ENCODE results near the gene ZNF618.
"Not testable (repeated sequence)": the region's sequence is repeated elsewhere in the genome, so short reads cannot be mapped to it uniquely, and the experiment has no call there.

ZNF618 gene

DNA sequence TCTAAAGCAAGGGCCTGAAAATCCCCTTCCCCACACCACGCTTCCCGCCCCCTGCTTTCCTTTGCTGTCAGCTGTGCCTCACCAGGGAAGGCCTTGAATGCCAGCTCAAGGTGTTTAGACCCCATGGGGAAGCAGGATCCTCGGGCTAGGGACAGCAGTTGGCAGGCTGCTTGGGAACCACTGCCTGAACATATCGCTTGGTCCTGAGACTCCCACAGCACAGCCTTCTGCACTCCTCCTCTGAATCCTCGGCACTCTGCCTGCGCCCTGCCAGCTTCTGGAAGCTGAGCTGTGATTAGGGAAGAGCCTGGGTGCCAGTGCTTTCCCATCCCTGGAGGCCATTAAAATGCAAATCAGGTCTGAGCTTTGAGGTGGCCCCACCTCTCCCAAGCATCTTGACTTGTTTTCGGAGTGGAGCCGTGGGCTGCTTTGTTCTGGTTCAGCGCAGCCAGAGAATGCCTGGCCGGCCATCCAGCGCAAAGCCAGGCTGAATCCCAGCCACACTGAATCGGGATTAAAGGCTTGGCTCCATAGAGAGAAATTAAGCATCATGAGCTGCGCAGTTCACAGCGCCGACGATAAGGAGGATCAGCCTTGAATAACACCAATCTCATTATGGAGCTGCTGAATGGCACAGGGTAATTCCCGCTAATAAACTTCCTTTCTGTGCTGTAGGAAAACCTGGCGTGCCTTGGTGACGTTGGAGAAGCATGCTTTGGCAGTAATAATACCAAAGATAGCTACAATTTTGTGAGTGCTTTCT is 162.0 kb downstream of the ZNF618 start:
- TF ChIP-seq, protein P1, sequence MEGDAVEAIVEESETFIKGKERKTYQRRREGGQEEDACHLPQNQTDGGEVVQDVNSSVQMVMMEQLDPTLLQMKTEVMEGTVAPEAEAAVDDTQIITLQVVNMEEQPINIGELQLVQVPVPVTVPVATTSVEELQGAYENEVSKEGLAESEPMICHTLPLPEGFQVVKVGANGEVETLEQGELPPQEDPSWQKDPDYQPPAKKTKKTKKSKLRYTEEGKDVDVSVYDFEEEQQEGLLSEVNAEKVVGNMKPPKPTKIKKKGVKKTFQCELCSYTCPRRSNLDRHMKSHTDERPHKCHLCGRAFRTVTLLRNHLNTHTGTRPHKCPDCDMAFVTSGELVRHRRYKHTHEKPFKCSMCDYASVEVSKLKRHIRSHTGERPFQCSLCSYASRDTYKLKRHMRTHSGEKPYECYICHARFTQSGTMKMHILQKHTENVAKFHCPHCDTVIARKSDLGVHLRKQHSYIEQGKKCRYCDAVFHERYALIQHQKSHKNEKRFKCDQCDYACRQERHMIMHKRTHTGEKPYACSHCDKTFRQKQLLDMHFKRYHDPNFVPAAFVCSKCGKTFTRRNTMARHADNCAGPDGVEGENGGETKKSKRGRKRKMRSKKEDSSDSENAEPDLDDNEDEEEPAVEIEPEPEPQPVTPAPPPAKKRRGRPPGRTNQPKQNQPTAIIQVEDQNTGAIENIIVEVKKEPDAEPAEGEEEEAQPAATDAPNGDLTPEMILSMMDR (IDR thresholded peaks at IDR 0.05; ENCODE audit: low read depth, low read length, missing control alignments) = no peak
- DNase-seq (ENCODE audit: low read depth) = no peak
- H3K4me3 ChIP-seq (ENCODE audit: low read depth, low read length) = no peak overlapping the region

DNA sequence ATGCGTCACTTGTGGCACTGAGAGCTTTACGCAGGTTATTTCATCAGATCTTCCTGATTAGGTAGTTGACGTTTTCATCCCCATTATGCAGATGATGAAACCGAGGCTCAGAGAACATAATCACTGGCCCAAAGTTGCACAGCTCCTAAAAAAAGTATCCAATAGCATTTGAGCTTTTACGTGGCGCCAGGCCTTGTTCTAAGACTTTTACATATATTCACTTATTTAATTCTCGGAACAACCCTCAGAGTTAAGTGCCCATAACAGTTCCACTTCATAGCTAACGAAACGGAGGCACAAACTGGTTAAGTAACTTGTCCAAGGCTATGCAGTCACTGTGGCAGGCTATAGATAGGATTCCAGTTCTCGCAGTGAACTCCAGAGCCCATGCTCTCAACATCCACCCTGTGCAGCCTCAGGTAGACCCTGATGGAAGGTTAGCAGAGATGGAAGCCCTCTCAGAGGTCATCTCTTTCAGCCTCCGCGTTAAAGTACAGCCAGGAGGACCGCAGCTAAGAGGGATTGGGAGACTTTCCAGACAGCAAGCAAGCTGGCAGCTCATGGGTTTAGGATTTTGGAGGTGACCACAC is 162.7 kb downstream of the ZNF618 start:
- H3K4me3 ChIP-seq (ENCODE audit: low read depth, low read length) = no peak overlapping the region
- TF ChIP-seq, protein P1 (IDR thresholded peaks at IDR 0.05; ENCODE audit: low read depth, low read length, missing control alignments) = no peak
- no peak for DNase-seq (ENCODE audit: low read depth)

DNA sequence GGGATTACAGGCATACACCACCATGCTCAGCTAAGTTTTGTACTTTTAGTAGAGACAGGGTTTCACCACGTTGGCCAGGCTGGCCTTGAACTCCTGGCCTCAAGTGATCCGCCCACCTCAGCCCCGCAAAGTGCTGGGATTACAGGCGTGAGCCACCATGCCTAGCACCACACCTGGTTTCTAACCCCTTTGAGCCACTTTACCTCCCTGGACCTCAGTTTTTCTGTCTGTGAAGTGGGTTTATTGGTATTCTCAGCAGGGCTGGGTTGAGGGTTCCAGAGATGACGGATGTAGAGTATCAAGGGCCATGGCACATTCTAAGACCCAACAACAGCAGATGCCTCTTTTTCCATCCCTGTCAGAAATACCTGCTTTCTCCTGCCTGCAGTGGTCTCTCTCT is 163.4 kb downstream of the ZNF618 start:
- no peak overlapping the region for H3K4me3 ChIP-seq (ENCODE audit: low read depth, low read length)
- DNase-seq (ENCODE audit: low read depth) = no peak
- TF ChIP-seq, protein P1 (IDR thresholded peaks at IDR 0.05; ENCODE audit: low read depth, low read length, missing control alignments) = no peak

DNA sequence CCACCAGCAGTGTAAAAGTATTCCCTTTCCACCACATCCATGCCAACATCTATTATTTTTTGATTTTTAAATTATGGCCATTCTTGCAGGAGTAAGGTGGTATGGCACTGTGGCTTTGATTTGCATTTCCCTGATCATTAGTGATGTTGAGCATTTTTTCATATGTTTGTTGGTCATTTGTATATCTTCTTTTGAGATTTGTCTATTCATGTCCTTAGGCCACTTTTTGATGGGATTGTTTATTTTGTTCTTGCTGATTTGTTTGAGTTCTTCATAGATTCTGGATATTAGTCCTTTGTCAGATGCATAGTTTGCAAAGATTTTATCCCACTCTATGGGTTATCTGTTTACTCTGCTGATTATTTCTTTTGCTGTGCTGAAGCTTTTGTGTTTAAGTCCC is 167.6 kb downstream of the ZNF618 start:
- DNase-seq (ENCODE audit: low read depth); H3K4me3 ChIP-seq (ENCODE audit: low read depth, low read length): not testable (repeated sequence)

DNA sequence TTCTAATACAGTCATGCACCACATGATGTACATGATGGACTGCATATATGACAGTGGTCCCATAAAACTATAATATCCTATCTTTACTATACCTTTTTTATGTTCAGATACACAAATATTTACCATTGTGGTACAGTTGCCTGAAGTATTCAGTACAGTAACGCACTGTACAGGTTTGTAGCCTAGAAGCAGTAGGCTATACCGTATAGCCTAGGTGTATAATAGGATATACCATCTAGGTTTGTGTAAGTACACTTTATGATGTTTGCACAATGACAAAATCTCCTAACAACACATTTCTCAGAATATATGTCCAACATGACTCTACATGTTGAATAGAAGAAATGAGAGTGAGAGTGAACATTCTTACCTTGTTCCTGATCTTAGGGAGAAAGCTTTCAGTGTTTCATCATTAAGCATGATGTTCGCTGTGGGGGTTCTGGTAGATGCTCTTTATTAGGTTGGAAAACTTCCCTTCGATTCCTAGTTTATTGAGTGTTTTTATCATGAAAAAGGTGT is 170.2 kb downstream of the ZNF618 start:
- DNase-seq (ENCODE audit: low read depth) = no peak
- H3K4me3 ChIP-seq (ENCODE audit: low read depth, low read length) = no peak overlapping the region
- TF ChIP-seq, protein P1 (IDR thresholded peaks at IDR 0.05; ENCODE audit: low read depth, low read length, missing control alignments) = no peak

DNA sequence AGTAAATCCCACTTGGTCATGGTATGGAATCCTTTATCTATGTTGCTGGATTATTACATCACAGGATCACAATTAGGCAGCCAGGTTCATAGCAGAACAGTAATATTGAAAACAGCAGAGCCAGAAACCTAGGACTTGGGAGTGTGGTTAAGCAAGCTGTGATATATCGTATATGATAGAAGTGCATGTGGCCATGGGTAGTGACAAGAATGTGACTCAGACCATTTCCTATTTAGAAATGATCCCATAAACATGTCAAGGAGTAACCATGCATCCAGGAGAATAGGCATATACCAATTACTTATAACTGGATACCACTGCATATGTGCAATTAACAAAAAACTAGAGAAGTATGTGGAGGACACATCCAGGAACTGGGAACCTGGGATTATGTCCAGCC is 170.8 kb downstream of the ZNF618 start:
- DNase-seq (ENCODE audit: low read depth) = no peak
- TF ChIP-seq, protein P1 (IDR thresholded peaks at IDR 0.05; ENCODE audit: low read depth, low read length, missing control alignments) = no peak
- no peak overlapping the region for H3K4me3 ChIP-seq (ENCODE audit: low read depth, low read length)

DNA sequence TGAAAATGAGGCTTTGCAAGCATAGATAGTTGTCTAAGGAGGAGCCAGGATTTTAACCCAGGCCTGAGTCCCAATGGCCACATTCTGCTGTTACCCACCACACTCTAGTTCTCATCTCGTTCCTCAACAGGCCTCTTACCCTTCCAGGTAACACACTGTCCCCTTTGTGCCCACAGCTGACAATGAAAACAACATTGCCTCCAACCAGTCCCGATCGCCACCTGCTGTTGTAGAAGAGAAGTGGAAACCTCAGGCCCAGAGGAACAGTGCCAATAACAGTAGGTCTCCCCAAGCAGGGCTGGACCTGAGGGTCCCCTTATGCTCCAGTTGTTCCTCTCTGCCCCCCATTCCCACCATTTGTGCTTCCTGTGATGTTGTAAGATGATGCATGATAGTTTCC is 171.6 kb downstream of the ZNF618 start:
- no peak for DNase-seq (ENCODE audit: low read depth)
- TF ChIP-seq, protein P1 (IDR thresholded peaks at IDR 0.05; ENCODE audit: low read depth, low read length, missing control alignments) = peak; percentile 37
- H3K4me3 ChIP-seq (ENCODE audit: low read depth, low read length) = no peak overlapping the region

All from GM12864 (cell line).